ENCODE results near the gene ATF7IP2. TPM values are rescaled to one million over a fixed set of nuclear protein-coding genes. Genes with fewer than 3 reads are reported as not detected.

ATF7IP2 gene
- total and polyA plus RNA-seq, 9 of the 15 experiments (the other 6 are each of a cell fraction or from before 2014, with no cell fraction given) = 131 to 515 (median 196) TPM

GRCh38 chr16:10362077-10362863 lies 23.6 kb upstream of the ATF7IP2 start (continued):
- TF ChIP-seq MGA (IDR thresholded peaks at IDR 0.05) (peak; percentile 34; the same call in 1 of the 2 replicates), ILF3 (IDR thresholded peaks at IDR 0.05; ENCODE audit: borderline replicate concordance) (0 out of 2 replicates have a peak, but pooled peaks have one; percentile 63), ZMIZ1 (IDR thresholded peaks at IDR 0.05; ENCODE audit: low read depth in 2 of 2, low read length in 2 of 2) (peak in 1 of 2 experiments; percentile 91; a peak in 2 of 4 replicates), MEIS2 (IDR thresholded peaks at IDR 0.05; ENCODE audit: partially characterized antibody) (peak; percentile 100), RHOXF2B (CRISPR knock-in tag; conservative IDR thresholded peaks at IDR 0.05) (no peak), GATAD2A (IDR thresholded peaks at IDR 0.05) (no peak), TAF9B (IDR thresholded peaks at IDR 0.05; ENCODE audit: partially characterized antibody) (peak; percentile 71), IRF9 (tag; IDR thresholded peaks at IDR 0.05) (peak; percentile 62; the same call in 1 of the 2 replicates)
